KOPT-K1 (cell line): ENCODE measurements around the gene PTGIS.
"Not testable (repeated sequence)": the region's sequence is repeated elsewhere in the genome, so short reads cannot be mapped to it uniquely, and the experiment has no call there.

Source experiments
- H3K27ac ChIP-seq: fragments of 200-600 bp; sonication (generic); 2 replicates; pipeline ENCODE4 v1.5.1; 2016; ENCODE audit warnings: antibody characterized with exemption, mild to moderate bottlenecking, low read depth, low read length; ENCODE audit not compliant: poor library complexity, severe bottlenecking
- H3K36me3 ChIP-seq: fragments of 200-600 bp; sonication (generic); 2 replicates; pipeline ENCODE4 v1.5.1; 2017; ENCODE audit warnings: antibody characterized with exemption, mild to moderate bottlenecking, low read length, moderate library complexity; ENCODE audit not compliant: insufficient read depth
- H3K9me3 ChIP-seq: fragments of 200-600 bp; sonication (generic); 2 replicates; pipeline ENCODE4 v1.5.1; 2017; ENCODE audit warnings: antibody characterized with exemption, low read length, mild to moderate bottlenecking; ENCODE audit not compliant: insufficient read depth, poor library complexity, severe bottlenecking

PTGIS gene

DNA sequence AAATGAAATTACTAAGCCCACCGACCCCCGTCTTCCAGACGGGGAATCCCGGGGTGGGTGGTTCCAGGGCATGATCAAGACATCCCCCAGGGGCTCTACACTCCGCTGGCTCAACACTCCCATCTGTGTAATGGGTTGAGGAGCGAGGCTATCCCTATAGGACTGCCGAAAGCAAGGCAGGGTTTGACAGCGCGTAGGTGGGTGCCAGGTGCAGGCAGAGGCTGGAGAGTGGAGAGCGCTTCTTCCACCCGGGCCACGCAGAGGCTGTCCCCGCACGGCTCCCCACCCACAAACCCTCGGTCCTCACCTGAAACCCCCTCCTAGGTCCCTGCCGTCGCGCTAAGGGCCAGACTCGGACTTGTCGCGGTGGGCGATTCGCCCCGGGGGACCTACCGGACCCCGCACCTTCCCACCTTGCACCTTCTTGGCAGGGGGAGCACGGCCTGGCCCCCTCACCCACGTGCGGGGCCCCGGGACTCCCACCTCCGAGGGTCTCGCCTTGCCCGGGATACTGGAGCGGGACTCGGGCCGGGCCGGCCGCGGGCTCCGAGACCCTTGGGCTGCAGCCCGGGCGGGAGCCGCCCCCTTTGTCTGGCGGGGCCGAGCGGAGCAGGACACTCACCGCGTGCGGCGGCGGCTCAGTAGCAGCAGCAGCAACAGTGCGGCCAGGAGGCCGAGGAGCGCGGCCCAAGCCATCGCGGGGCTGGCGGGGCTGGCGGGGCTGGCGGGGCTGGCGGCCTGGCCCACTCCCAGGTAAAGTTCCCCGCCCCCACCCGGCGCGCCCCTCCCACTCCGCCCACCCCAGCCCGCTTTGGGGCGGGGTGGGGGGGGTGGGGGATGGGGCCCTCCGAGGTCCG, at the start of gene PTGIS:
PTGIS (minus strand) TSS at position 717 of the 857 bp plus-strand sequence; CDS start at position 696, 21 bp downstream.
- no peaks in the 10 kb centered on the region for H3K36me3 ChIP-seq
- no peak within 1 kb of the TSS for H3K27ac ChIP-seq

DNA sequence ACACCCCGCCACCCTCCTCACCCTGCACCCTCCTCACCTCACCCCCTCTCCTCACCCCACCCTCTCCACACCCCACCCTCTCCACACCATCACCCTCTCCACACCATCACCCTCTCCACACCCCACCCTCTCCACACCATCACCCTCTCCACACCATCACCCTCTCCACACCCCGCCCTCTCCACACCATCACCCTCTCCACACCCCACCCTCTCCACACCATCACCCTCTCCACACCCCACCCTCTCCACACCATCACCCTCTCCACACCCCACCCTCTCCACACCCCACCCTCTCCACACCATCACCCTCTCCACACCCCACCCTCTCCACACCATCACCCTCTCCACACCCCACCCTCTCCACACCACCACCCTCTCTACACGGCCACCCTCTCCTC, 49.5 kb upstream of the PTGIS start:
- H3K27ac ChIP-seq, H3K9me3 ChIP-seq, H3K36me3 ChIP-seq: not testable (repeated sequence)

More for the DNA sequence above, at the start of gene PTGIS:
- H3K9me3 ChIP-seq = no peaks in the 10 kb centered on the region

GRCh38 chr20:49616154-49617007, 48.4 kb upstream of the PTGIS start:
- Histone ChIP-seq H3K36me3 (no peaks in the 10 kb centered on the region), H3K9me3 (no peaks in the 10 kb centered on the region), H3K27ac (no peak overlapping the region)

GRCh38 chr20:49615401-49616153, 47.6 kb upstream of the PTGIS start:
- Histone ChIP-seq H3K27ac (no peak overlapping the region), H3K9me3 (no peaks in the 10 kb centered on the region), H3K36me3 (no peaks in the 10 kb centered on the region)

GRCh38 chr20:49615051-49615400, 47.1 kb upstream of the PTGIS start:
- H3K27ac ChIP-seq, H3K9me3 ChIP-seq, H3K36me3 ChIP-seq: not testable (repeated sequence)

- Histone ChIP-seq H3K36me3 (no peaks in the 10 kb centered on the region), H3K27ac (no peak overlapping the region), H3K9me3 (no peaks in the 10 kb centered on the region)
These were observed 46.6 kb upstream of the PTGIS start for GRCh38 chr20:49614338-49615050.

GRCh38 chr20:49612127-49612738, 44.3 kb upstream of the PTGIS start:
- Histone ChIP-seq H3K9me3 (no peaks in the 10 kb centered on the region), H3K27ac (no peak overlapping the region), H3K36me3 (no peaks in the 10 kb centered on the region)

DNA sequence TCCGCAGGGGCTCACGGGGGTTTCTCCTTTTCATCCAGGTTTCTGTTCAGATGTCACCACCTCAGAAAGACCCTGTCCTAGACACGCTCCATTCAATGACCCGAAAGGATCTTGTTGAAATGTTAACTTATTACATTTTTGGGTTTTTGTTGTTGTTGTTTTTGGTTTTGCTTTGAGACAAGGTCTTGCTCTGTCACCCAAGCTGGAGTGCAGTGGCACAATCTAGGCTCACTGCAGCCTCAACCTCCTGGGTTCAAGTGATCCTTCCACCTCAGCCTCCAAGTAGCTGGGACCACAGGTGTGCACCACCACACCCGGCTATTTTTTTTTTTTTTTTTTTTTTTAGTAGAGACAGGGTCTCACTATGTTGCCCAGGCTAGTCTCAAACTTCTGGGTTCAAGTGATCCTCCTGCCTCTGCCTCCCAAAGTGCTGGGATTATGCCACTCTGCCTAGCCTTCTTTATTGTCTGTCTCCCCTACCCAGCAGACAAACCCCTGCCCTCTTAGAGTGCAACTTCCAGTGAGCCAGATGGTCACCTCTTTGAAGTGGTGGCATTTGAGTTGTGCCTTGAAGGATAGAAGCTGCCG, 43.7 kb upstream of the PTGIS start:
- H3K9me3 ChIP-seq, H3K27ac ChIP-seq: not testable (repeated sequence)

GRCh38 chr20:49610691-49611538, 43.0 kb upstream of the PTGIS start:
- Histone ChIP-seq H3K9me3 (no peaks in the 10 kb centered on the region), H3K36me3 (no peaks in the 10 kb centered on the region), H3K27ac (no peak overlapping the region)

More for the DNA sequence above, 43.7 kb upstream of the PTGIS start:
- not testable (repeated sequence) for H3K36me3 ChIP-seq

GRCh38 chr20:49608752-49609670, 41.1 kb upstream of the PTGIS start:
- Histone ChIP-seq H3K27ac (peak overlapping the region; percentile 14), H3K9me3 (no peaks in the 10 kb centered on the region), H3K36me3 (no peaks in the 10 kb centered on the region)

- Histone ChIP-seq H3K27ac (no peak overlapping the region), H3K9me3 (no peaks in the 10 kb centered on the region), H3K36me3 (no peaks in the 10 kb centered on the region)
These were observed 39.6 kb upstream of the PTGIS start for GRCh38 chr20:49607568-49607967.

- Histone ChIP-seq H3K27ac (peak overlapping the region; percentile 10), H3K9me3 (no peaks in the 10 kb centered on the region), H3K36me3 (no peaks in the 10 kb centered on the region)
These were observed 35.3 kb upstream of the PTGIS start for GRCh38 chr20:49603209-49603627.
